RWPE2 (cell line): ENCODE data around the gene CDC123.
A peak's percentile ranks its signal among the peaks of the same experiment; 100 is the strongest.

Experiments
- ATAC-seq: fragments of 200-7000 bp; cut with Tn5 transposase; 3 replicates; pipeline ENCODE4 v1.9.1; 2021; ENCODE audit warnings: low read depth
- DNase-seq: peaks from one replicate; pipeline ENCODE4 v3.0.0-alpha.2; 2020; ENCODE audit warnings: low spot score
- H3K27ac ChIP-seq: fragments of 450-650 bp; 2 replicates; pipeline ENCODE4 v1.5.1; 2017; ENCODE audit warnings: mild to moderate bottlenecking; ENCODE audit not compliant: poor library complexity, severe bottlenecking
- H3K27me3 ChIP-seq: fragments of 250-450 bp; sonication (Bioruptor Pico); 2 replicates; pipeline ENCODE4 v1.5.1; 2021; ENCODE audit warnings: mild to moderate bottlenecking, moderate library complexity; ENCODE audit not compliant: insufficient read depth, poor library complexity, severe bottlenecking
- H3K36me3 ChIP-seq: fragments of 250-450 bp; sonication (Bioruptor Pico); 2 replicates; pipeline ENCODE4 v1.5.1; 2020; ENCODE audit warnings: low read depth, mild to moderate bottlenecking, moderate library complexity
- H3K4me1 ChIP-seq: fragments of 250-450 bp; sonication (Bioruptor Pico); 2 replicates; pipeline ENCODE4 v1.5.1; 2021; ENCODE audit warnings: mild to moderate bottlenecking, moderate library complexity; ENCODE audit not compliant: insufficient read depth, poor library complexity, severe bottlenecking
- H3K4me3 ChIP-seq: fragments of 250-450 bp; sonication (Bioruptor Pico); 2 replicates; pipeline ENCODE4 v1.5.1; 2021; ENCODE audit warnings: mild to moderate bottlenecking, moderate library complexity; ENCODE audit not compliant: severe bottlenecking
- H3K9me3 ChIP-seq: fragments of 250-450 bp; sonication (Bioruptor Pico); 2 replicates; pipeline ENCODE4 v1.5.1; 2021; ENCODE audit warnings: mild to moderate bottlenecking, moderate library complexity; ENCODE audit not compliant: severe bottlenecking
- TF ChIP-seq, protein P1 (sequence below): fragments of 450-650 bp; IDR thresholded peaks from one replicate; pipeline ENCODE4 v1.5.1; 2017; ENCODE audit warnings: mild to moderate bottlenecking, moderate library complexity; ENCODE audit not compliant: poor library complexity, severe bottlenecking

CDC123 gene

DNA sequence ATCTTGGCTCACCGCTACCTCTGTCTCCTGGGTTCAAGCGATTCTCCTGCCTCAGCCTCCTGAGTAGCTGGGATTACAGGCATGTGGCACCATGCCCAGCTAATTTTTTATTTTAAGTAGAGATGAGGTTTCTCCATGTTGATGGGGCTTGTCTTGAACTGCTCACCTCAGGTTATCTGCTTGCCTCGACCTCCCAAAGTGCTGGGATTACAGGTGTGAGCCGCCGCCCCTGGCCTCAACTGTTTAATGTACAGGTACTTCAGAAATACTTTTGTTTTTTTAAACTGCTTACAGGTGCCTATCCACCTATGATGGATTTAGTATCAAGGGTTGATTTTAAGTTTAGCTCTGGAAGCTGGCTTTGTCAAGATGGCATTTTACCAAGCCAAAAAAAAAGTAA is 55.6 kb downstream of the CDC123 start:
- Histone ChIP-seq H3K9me3 (no peaks in the 10 kb centered on the region), H3K36me3 (peaks cover 19% of the 10 kb centered on the region), H3K4me1 (no peaks in the 10 kb centered on the region)

DNA sequence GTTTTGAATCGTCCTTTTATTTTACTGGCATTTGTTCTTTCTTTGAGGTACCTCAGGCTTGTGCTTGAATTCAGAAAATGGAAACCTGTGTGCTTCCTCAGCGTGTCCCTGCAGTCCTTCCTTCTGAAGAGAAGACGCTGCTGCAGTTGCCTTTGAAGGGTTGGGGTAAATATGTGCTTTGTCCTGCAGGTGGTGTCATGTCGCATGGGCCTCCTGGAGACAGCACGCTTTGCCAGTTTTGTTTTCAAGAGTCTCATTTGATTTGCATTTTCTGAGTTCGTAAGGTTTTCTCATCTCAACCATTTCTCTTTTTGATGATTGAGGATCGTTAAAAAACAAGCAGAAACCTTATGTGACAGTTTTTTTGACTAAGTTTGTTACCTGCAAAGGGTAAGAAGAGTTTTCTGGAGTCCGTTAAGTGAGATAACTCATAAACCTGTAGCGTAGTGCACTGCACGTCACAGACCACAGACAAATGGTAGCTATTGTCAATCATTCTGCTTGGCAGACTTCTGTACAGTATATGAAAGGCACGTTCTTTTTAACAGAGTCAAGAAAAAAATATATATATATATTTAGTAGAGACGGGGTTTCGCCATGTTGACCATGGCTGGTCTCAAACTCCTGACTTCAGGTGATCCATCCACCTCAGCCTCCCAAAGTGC is 57.0 kb downstream of the CDC123 start:
- Histone ChIP-seq H3K4me3 (no peak overlapping the region), H3K27me3 (no peaks in the 10 kb centered on the region), H3K4me1 (no peaks in the 10 kb centered on the region), H3K9me3 (no peaks in the 10 kb centered on the region), H3K36me3 (peaks cover 13% of the 10 kb centered on the region), H3K27ac (no peak overlapping the region)
- ATAC-seq: no peak
- DNase-seq: no peak
- TF ChIP-seq, protein P1, sequence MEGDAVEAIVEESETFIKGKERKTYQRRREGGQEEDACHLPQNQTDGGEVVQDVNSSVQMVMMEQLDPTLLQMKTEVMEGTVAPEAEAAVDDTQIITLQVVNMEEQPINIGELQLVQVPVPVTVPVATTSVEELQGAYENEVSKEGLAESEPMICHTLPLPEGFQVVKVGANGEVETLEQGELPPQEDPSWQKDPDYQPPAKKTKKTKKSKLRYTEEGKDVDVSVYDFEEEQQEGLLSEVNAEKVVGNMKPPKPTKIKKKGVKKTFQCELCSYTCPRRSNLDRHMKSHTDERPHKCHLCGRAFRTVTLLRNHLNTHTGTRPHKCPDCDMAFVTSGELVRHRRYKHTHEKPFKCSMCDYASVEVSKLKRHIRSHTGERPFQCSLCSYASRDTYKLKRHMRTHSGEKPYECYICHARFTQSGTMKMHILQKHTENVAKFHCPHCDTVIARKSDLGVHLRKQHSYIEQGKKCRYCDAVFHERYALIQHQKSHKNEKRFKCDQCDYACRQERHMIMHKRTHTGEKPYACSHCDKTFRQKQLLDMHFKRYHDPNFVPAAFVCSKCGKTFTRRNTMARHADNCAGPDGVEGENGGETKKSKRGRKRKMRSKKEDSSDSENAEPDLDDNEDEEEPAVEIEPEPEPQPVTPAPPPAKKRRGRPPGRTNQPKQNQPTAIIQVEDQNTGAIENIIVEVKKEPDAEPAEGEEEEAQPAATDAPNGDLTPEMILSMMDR: peak; percentile 24

More for the DNA sequence above, 55.6 kb downstream of the CDC123 start:
- Histone ChIP-seq H3K27me3 (no peaks in the 10 kb centered on the region), H3K27ac (no peak overlapping the region), H3K4me3 (no peak overlapping the region)
- TF ChIP-seq, protein P1: no peak
- ATAC-seq (no peak), DNase-seq (no peak)

DNA sequence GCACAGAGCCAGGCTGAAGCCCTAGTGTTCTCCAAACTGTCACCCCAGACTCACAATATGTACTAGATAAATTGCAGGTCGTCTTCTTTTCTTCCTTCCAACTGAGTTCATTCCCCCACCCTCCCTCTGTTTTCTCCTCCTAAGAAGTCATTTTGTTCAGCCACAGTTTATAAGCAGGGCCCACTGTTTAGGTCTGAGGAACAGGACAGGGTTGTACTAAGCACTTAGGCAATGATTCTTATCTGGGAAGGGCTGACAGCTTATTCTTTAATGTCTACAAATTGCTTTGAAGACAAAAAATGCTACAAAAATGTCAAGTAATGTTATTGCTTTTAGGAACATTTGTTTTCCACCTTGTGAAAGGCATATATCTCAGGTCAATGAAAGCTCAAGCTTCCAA is 59.1 kb downstream of the CDC123 start:
- H3K36me3 ChIP-seq: peaks cover 8% of the 10 kb centered on the region
- TF ChIP-seq, protein P1: no peak
- no peak for ATAC-seq
- H3K27ac ChIP-seq: no peak overlapping the region
- no peak overlapping the region for H3K4me3 ChIP-seq
- H3K9me3 ChIP-seq: no peaks in the 10 kb centered on the region
- H3K27me3 ChIP-seq: no peaks in the 10 kb centered on the region
- DNase-seq: no peak
- H3K4me1 ChIP-seq: no peaks in the 10 kb centered on the region

DNA sequence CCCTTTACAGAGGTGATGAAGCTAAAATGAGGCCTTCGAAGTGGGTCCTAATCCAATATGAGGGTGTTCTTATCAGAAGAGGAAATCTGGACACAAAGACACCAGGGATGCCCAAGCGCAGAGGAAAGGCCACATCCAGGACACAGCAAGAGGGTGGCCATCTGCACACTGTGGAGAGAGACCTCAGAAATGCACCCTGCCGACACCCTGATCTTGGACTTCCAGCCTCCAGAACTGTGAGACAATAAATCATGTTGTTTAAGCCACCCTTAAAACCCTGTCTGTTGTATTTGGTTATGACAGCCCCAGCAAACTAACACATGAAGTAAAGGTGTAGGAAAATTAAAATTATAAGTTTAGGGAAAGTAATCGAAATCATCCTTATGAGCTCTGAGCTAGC is 64.0 kb downstream of the CDC123 start:
- no peaks in the 10 kb centered on the region for H3K9me3 ChIP-seq
- TF ChIP-seq, protein P1: no peak
- H3K27ac ChIP-seq: no peak overlapping the region
- H3K4me3 ChIP-seq: no peak overlapping the region
- H3K36me3 ChIP-seq: no peaks in the 10 kb centered on the region
- ATAC-seq (no peak), DNase-seq (no peak)
- H3K27me3 ChIP-seq: no peaks in the 10 kb centered on the region
- no peaks in the 10 kb centered on the region for H3K4me1 ChIP-seq

DNA sequence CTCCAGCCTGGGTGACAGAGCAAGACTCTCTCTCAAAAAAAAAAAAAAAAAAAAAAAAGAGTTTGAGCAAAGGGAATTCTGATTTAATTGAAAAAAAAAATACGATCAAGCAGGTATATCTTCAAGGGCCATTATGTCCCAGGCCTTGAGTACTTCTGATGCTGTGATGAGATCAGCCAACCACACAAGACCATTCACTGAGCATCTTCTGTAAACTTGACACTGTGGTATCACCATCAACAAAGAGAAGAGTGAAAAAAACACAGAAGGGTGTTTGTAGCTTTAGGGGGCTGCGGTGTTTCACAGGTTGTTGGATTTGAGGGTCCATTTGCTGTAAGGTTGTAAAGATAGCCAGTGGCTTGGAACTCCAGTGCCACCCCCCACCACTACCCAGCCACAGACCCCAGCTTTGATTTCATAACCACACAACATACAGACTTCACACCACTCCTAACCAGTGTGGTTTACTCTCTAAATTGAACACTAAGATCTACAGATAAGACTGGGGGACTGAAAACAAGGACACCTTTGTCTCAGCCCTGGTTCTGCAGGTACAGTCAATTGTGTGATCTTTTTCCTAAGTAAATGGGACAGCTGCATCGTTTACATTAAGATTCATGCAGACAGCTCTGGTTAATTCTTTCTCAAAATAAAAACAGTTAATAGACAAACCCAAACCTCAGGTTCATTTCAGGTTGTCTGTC is 66.4 kb downstream of the CDC123 start:
- no peaks in the 10 kb centered on the region for H3K9me3 ChIP-seq
- no peak for DNase-seq
- no peak overlapping the region for H3K27ac ChIP-seq
- H3K4me3 ChIP-seq: no peak overlapping the region
- ATAC-seq: no peak
- no peaks in the 10 kb centered on the region for H3K36me3 ChIP-seq
- H3K27me3 ChIP-seq: no peaks in the 10 kb centered on the region
- TF ChIP-seq, protein P1: no peak
- no peaks in the 10 kb centered on the region for H3K4me1 ChIP-seq
